Vagina (tissue), 2 donors: Measurements from ENCODE around the gene TIE1. TPM values are rescaled to one million over a fixed set of nuclear protein-coding genes. Genes with fewer than 3 reads are reported as not detected.

Source experiments
- DNase-seq, 2 donors: peaks; one replicate each; pipeline ENCODE4 v3.0.0-alpha.2; 2017; ENCODE audit errors: extremely low spot score in 2 of 2
- H3K27ac ChIP-seq: fragments of 200-600 bp; sonication (generic); one replicate; pipeline ENCODE4 v1.5.1; 2019
- H3K27me3 ChIP-seq: fragments of 200-600 bp; sonication (generic); one replicate; pipeline ENCODE4 v1.5.1; 2019
- H3K36me3 ChIP-seq, 2 donors: fragments of 200-600 bp; sonication (generic); one replicate each; pipeline ENCODE4 v1.5.1; 2017 to 2019
- H3K4me1 ChIP-seq: fragments of 200-600 bp; sonication (generic); one replicate; pipeline ENCODE4 v1.5.1; 2019
- H3K4me3 ChIP-seq, 2 donors: fragments of 200-600 bp; sonication (generic); 1 replicate in 1 of 2; 2 replicates in 1 of 2; pipeline ENCODE4 v1.5.1; 2016 to 2019
- H3K9me3 ChIP-seq: fragments of 200-600 bp; sonication (generic); one replicate; pipeline ENCODE4 v1.5.1; 2019
- POLR2A ChIP-seq, 2 donors: fragments of 450-650 bp; IDR thresholded peaks; one replicate each; pipeline ENCODE4 v1.6.1; 2017; ENCODE audit warnings: antibody characterized with exemption in 2 of 2, mild to moderate bottlenecking in 2 of 2, moderate library complexity in 2 of 2
- POLR2AphosphoS5 ChIP-seq, 2 donors: sonication (generic); formaldehyde crosslinking; IDR thresholded peaks; one replicate each; pipeline ENCODE4 v1.9.0; 2017; ENCODE audit warnings: antibody characterized with exemption in 2 of 2, mild to moderate bottlenecking in 2 of 2, low read depth in 1 of 2; ENCODE audit not compliant: insufficient read depth in 1 of 2
- intact Hi-C: fragments of 100-400 bp; cut with DNase I; formaldehyde crosslinking; loops from one replicate; pipeline ENCODE4 v1.15.1; 2023
- total RNA-seq: library from RNA; depleted of rRNA; stranded (reverse); fragments of >200 nt; gene quantifications from one replicate; pipeline ENCODE4 v1.2.3, GENCODE V29; 2016
- TF ChIP-seq, protein P1 (sequence below), 3 experiments: fragments of 450-650 bp in 2 of 3; fragments of 200-600 bp in 1 of 3; sonication (generic) in 1 of 3; IDR thresholded peaks; one replicate each; pipeline ENCODE4 v1.5.1; 2017 to 2019; ENCODE audit warnings: antibody characterized with exemption in 3 of 3, mild to moderate bottlenecking in 2 of 3, moderate library complexity in 2 of 3

The TIE1 gene
- total RNA-seq, 1 donor from 2014 or later, result 36.1 TPM

DNA sequence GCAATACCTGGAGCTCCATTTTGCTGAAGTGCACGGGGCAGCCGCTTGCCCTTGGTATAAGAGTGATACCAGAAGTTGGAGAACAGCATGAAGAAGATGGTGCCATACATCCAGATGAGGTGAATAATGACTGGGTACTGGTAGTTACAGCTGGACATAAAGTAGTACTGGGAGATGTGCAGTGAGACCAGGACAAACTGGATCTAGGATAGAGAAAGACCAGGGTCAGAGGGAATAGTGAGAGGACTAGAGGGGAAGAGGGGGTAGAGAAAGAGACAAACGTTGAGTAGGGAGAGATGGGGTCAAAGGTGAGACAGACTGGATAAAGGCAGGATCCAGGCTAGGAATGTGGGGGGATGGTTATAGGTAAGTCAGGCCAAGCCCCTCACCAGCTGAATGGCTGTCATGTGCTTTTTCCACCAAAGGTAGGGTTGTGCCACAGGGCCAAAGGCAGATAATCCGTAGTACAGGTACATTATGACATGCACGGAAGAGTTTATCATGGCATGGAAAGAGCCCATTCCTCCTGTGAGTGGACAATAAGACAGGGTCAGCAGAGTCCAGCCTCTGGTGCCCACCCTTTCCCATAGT is 63.2 kb downstream of the TIE1 start:
- TF ChIP-seq, protein P1, sequence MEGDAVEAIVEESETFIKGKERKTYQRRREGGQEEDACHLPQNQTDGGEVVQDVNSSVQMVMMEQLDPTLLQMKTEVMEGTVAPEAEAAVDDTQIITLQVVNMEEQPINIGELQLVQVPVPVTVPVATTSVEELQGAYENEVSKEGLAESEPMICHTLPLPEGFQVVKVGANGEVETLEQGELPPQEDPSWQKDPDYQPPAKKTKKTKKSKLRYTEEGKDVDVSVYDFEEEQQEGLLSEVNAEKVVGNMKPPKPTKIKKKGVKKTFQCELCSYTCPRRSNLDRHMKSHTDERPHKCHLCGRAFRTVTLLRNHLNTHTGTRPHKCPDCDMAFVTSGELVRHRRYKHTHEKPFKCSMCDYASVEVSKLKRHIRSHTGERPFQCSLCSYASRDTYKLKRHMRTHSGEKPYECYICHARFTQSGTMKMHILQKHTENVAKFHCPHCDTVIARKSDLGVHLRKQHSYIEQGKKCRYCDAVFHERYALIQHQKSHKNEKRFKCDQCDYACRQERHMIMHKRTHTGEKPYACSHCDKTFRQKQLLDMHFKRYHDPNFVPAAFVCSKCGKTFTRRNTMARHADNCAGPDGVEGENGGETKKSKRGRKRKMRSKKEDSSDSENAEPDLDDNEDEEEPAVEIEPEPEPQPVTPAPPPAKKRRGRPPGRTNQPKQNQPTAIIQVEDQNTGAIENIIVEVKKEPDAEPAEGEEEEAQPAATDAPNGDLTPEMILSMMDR (IDR thresholded peaks at IDR 0.05), result no peak
- TF ChIP-seq POLR2AphosphoS5 (IDR thresholded peaks at IDR 0.05; ENCODE audit: insufficient read depth in 1 of 2, low read depth in 1 of 2) (no peak), POLR2A (IDR thresholded peaks at IDR 0.05) (no peak)
- H3K4me3 ChIP-seq, result no peak overlapping the region
- no peak for DNase-seq
- no peak overlapping the region for H3K27ac ChIP-seq
- H3K36me3 ChIP-seq, result peaks cover 0 to 38% of the 10 kb centered on the region in 2 donors
- H3K9me3 ChIP-seq, result no peaks in the 10 kb centered on the region
- H3K4me1 ChIP-seq, result peaks cover 29% of the 10 kb centered on the region
- H3K27me3 ChIP-seq, result no peaks in the 10 kb centered on the region
- intact Hi-C loops, result loop anchor here (10.0 kb wide), 1 partner anchor 91 kb away; the partner anchor contains the start of gene HYI

DNA sequence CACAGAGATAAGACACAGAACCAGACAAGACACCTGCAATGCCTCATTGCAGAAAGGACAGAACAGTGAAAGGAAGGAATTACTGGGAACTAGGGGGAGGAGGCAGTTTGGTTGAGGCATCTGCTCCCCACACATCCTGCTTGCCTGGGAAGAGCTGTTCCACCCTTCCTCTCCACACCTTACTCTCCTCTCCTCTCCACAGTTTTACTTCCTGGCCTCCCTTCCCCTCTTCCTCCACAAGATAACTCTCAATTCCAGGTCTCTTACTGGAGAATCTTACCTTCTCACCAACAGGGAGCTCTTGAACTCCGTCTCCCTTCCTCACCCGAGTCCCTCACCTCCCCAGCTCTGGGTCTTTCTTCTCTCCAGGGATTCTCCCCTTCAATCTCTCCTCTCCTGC is 64.9 kb downstream of the TIE1 start:
- Histone ChIP-seq H3K4me1 (peaks cover 33% of the 10 kb centered on the region), H3K9me3 (no peaks in the 10 kb centered on the region), H3K27me3 (no peaks in the 10 kb centered on the region), H3K27ac (peak overlapping the region; percentile 92), H3K36me3 (peaks cover 0 to 38% of the 10 kb centered on the region in 2 donors), H3K4me3 (peak overlapping the region; percentile 85 to 97)
- TF ChIP-seq POLR2A (IDR thresholded peaks at IDR 0.05) (no peak), POLR2AphosphoS5 (IDR thresholded peaks at IDR 0.05; ENCODE audit: insufficient read depth in 1 of 2, low read depth in 1 of 2) (no peak)
- TF ChIP-seq, protein P1 (IDR thresholded peaks at IDR 0.05), result no peak
- no peak for DNase-seq
- intact Hi-C loops, result loop anchor here (10.0 kb wide), 1 partner anchor 89 kb away; the partner anchor contains the start of gene HYI

DNA sequence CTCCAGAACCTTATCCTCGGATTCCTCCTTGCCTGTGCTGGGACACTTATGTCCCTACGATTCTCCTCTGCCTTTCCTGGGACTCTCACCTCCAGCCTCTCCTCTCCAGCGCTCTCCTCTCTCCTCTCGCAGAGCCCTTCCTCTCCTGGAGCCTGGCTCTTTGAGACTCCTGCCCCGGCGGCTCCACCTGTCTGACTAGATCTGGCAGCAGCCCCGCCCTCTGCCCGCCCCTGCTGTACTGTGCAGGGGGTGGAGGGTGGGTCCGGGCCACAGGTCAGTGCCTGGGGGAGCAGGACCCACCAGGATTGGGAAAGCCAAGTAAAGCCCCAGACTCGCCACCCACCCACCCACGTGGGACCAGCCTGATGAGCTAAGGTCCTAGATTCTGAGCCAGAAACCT is 65.4 kb downstream of the TIE1 start:
- no peak for DNase-seq

DNA sequence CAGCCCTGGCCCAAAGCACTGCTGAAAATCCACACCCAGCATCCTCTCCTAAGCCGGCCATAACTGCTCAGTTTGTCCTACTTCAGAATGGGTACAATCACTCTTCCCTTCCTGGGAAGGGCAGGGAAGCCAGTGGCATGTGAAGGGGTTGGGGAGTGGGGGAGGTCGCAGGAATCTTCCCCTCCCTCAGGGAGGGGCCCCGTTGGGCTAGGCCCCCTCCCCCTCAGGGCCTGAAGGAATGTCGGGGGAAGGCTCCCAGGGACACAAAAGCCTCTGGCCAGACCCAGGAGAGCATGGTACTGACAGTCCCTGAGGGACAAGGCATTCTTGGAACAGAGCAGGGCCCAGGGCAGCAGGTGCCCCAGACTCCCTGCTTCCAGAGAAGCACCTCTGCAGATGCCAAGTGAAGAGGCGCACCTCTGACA is 65.8 kb downstream of the TIE1 start:
- no peak for DNase-seq
- intact Hi-C loops, result loop anchor here (10.0 kb wide), 1 partner anchor 88 kb away; the partner anchor contains the start of gene HYI
- Histone ChIP-seq H3K9me3 (no peaks in the 10 kb centered on the region), H3K27ac (peak overlapping the region; percentile 92), H3K4me1 (peaks cover 33% of the 10 kb centered on the region), H3K4me3 (peak overlapping the region; percentile 85 to 97), H3K36me3 (peaks cover 0 to 38% of the 10 kb centered on the region in 2 donors), H3K27me3 (no peaks in the 10 kb centered on the region)
- TF ChIP-seq, protein P1 (IDR thresholded peaks at IDR 0.05), result no peak
- no peak for TF ChIP-seq POLR2A (IDR thresholded peaks at IDR 0.05)
- TF ChIP-seq POLR2AphosphoS5 (IDR thresholded peaks at IDR 0.05; ENCODE audit: insufficient read depth in 1 of 2, low read depth in 1 of 2), result no peak

More for the DNA sequence above, 65.4 kb downstream of the TIE1 start:
- intact Hi-C loops, result loop anchor here (10.0 kb wide), 1 partner anchor 89 kb away; the partner anchor contains the start of gene HYI
- H3K36me3 ChIP-seq, result peaks cover 0 to 38% of the 10 kb centered on the region in 2 donors
- TF ChIP-seq POLR2AphosphoS5 (IDR thresholded peaks at IDR 0.05; ENCODE audit: insufficient read depth in 1 of 2, low read depth in 1 of 2), result peak in 1 of 2 donors; percentile 50
- TF ChIP-seq, protein P1 (IDR thresholded peaks at IDR 0.05), result no peak
- TF ChIP-seq POLR2A (IDR thresholded peaks at IDR 0.05), result no peak
- H3K9me3 ChIP-seq, result no peaks in the 10 kb centered on the region
- H3K27me3 ChIP-seq, result no peaks in the 10 kb centered on the region
- H3K4me3 ChIP-seq, result peak overlapping the region; percentile 85 to 97
- H3K27ac ChIP-seq, result peak overlapping the region; percentile 92
- peaks cover 33% of the 10 kb centered on the region for H3K4me1 ChIP-seq
